ENCODE measurements around the gene HHLA2.

The HHLA2 gene

DNA sequence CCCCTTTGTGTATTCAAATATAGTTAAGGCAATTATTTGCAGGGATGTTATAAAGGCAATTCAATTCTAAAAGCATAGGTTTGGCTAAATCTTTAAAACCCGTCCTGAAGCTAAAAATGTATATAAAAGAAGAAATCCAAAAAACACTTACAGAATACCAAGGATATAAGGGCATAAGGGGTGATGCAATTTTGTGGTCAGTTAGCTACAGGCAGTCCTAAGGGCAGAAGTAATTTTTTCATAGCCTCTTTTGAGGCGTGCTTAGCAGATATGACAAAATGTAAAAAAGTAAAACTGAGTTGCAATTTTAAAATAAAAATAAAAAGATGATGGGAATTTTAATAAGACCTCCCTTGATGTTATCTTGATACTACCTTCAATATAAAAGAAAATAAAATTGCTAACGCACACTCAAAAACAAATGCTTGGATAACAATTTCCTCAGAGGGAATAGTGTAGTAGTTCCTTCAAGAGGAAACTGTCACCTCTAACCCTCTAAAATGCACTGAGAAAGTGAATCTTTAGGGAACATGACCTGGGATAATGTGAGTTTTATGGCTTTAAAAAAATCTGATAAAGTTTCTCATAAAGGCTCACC, 109.8 kb downstream of the HHLA2 start:
- TF ChIP-seq, protein P1, sequence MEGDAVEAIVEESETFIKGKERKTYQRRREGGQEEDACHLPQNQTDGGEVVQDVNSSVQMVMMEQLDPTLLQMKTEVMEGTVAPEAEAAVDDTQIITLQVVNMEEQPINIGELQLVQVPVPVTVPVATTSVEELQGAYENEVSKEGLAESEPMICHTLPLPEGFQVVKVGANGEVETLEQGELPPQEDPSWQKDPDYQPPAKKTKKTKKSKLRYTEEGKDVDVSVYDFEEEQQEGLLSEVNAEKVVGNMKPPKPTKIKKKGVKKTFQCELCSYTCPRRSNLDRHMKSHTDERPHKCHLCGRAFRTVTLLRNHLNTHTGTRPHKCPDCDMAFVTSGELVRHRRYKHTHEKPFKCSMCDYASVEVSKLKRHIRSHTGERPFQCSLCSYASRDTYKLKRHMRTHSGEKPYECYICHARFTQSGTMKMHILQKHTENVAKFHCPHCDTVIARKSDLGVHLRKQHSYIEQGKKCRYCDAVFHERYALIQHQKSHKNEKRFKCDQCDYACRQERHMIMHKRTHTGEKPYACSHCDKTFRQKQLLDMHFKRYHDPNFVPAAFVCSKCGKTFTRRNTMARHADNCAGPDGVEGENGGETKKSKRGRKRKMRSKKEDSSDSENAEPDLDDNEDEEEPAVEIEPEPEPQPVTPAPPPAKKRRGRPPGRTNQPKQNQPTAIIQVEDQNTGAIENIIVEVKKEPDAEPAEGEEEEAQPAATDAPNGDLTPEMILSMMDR (IDR thresholded peaks at IDR 0.05; ENCODE audit: low read length): no peak
- TF ChIP-seq EZH2 (IDR thresholded peaks at IDR 0.05; ENCODE audit: borderline replicate concordance, low read length): no peak
- no peak overlapping the region for H3K9ac ChIP-seq (ENCODE audit: low read length)
- H3K4me2 ChIP-seq (ENCODE audit: low read length): 0 out of 2 replicates have a peak overlapping the region, but pooled peaks have one; percentile 46
- H2AFZ ChIP-seq (ENCODE audit: low read length): no peak overlapping the region
- no peaks in the 10 kb centered on the region for H3K9me2 ChIP-seq (ENCODE audit: low read depth, low read length)
- H3K4me3 ChIP-seq (ENCODE audit: low read depth, low read length, poor library complexity, severe bottlenecking): no peak overlapping the region
- no peaks in the 10 kb centered on the region for H4K20me1 ChIP-seq (ENCODE audit: insufficient read depth, low read length)
- H3K36me3 ChIP-seq (ENCODE audit: insufficient read depth, low read length): no peaks in the 10 kb centered on the region
- H3K4me1 ChIP-seq (ENCODE audit: insufficient read depth, low read length, severe bottlenecking): peaks cover 20% of the 10 kb centered on the region
- no peak overlapping the region for H3K27ac ChIP-seq (ENCODE audit: low read depth, low read length, poor library complexity, severe bottlenecking)
- no peaks in the 10 kb centered on the region for H3K9me3 ChIP-seq (ENCODE audit: low read length)
- H3K79me2 ChIP-seq (ENCODE audit: insufficient read depth, low read length): no peaks in the 10 kb centered on the region
- no peaks in the 10 kb centered on the region for H3F3A ChIP-seq (ENCODE audit: insufficient read depth, low read length)
- no peaks in the 10 kb centered on the region; the same call in 1 of the 2 replicates for H3K27me3 ChIP-seq (ENCODE audit: insufficient read depth, low read length)

DNA sequence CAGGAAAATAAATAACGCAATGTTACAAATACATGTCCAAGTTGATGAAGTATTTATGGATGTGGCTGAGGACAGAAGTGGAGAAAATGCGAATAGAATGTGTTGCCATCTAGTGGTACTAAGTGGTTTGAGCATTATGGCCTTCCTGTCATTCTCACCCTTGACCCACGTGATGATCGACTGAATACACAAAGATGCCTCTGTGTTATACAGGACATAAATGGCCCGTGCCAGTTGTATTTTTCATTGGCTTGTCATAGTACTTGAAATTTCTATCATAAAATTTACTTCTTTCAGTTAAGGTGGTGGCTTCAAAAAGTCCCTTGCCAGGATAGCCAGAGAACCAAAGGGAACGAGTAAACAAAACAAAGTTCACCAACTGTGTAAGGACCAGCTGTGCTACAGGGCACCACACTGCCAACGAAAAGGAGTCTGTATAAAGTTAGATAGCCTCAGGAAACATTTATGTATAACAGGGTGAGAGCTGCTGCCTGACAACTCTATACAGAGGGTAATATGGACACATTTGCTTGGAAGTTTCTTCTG, 110.4 kb downstream of the HHLA2 start:
- Histone ChIP-seq H3K4me2 (ENCODE audit: low read length) (peak overlapping the region; percentile 46), H3K27me3 (ENCODE audit: insufficient read depth, low read length) (no peaks in the 10 kb centered on the region; the same call in 1 of the 2 replicates), H3F3A (ENCODE audit: insufficient read depth, low read length) (no peaks in the 10 kb centered on the region), H3K9me3 (ENCODE audit: low read length) (no peaks in the 10 kb centered on the region), H3K27ac (ENCODE audit: low read depth, low read length, poor library complexity, severe bottlenecking) (peak overlapping the region; percentile 31), H3K4me3 (ENCODE audit: low read depth, low read length, poor library complexity, severe bottlenecking) (no peak overlapping the region), H3K79me2 (ENCODE audit: insufficient read depth, low read length) (no peaks in the 10 kb centered on the region), H4K20me1 (ENCODE audit: insufficient read depth, low read length) (no peaks in the 10 kb centered on the region), H3K9me2 (ENCODE audit: low read depth, low read length) (no peaks in the 10 kb centered on the region), H3K9ac (ENCODE audit: low read length) (no peak overlapping the region), H2AFZ (ENCODE audit: low read length) (peak overlapping the region; percentile 97; the same call in 1 of the 2 replicates), H3K4me1 (ENCODE audit: insufficient read depth, low read length, severe bottlenecking) (peaks cover 20% of the 10 kb centered on the region), H3K36me3 (ENCODE audit: insufficient read depth, low read length) (no peaks in the 10 kb centered on the region)
- no peak for TF ChIP-seq EZH2 (IDR thresholded peaks at IDR 0.05; ENCODE audit: borderline replicate concordance, low read length)
- TF ChIP-seq, protein P1 (IDR thresholded peaks at IDR 0.05; ENCODE audit: low read length): peak; percentile 85

- H3K36me3 ChIP-seq (ENCODE audit: insufficient read depth, low read length): no peaks in the 10 kb centered on the region
- no peaks in the 10 kb centered on the region for H3K79me2 ChIP-seq (ENCODE audit: insufficient read depth, low read length)
- TF ChIP-seq, protein P1 (IDR thresholded peaks at IDR 0.05; ENCODE audit: low read length): no peak
- TF ChIP-seq EZH2 (IDR thresholded peaks at IDR 0.05; ENCODE audit: borderline replicate concordance, low read length): no peak
- no peak overlapping the region for H3K27ac ChIP-seq (ENCODE audit: low read depth, low read length, poor library complexity, severe bottlenecking)
- H3K9ac ChIP-seq (ENCODE audit: low read length): no peak overlapping the region
- peak overlapping the region; percentile 6; the same call in 1 of the 2 replicates for H3K4me2 ChIP-seq (ENCODE audit: low read length)
- peak overlapping the region; percentile 97; the same call in 1 of the 2 replicates for H2AFZ ChIP-seq (ENCODE audit: low read length)
- H3K9me3 ChIP-seq (ENCODE audit: low read length): no peaks in the 10 kb centered on the region
- no peaks in the 10 kb centered on the region for H3F3A ChIP-seq (ENCODE audit: insufficient read depth, low read length)
- no peak overlapping the region for H3K4me3 ChIP-seq (ENCODE audit: low read depth, low read length, poor library complexity, severe bottlenecking)
- peaks cover 20% of the 10 kb centered on the region for H3K4me1 ChIP-seq (ENCODE audit: insufficient read depth, low read length, severe bottlenecking)
- H4K20me1 ChIP-seq (ENCODE audit: insufficient read depth, low read length): no peaks in the 10 kb centered on the region
- no peaks in the 10 kb centered on the region; the same call in 1 of the 2 replicates for H3K27me3 ChIP-seq (ENCODE audit: insufficient read depth, low read length)
- H3K9me2 ChIP-seq (ENCODE audit: low read depth, low read length): no peaks in the 10 kb centered on the region
Measured at GRCh38 chr3:108407886-108408285, 111.5 kb downstream of the HHLA2 start.
